Trophoblast cell (in vitro differentiated cells and primary cell): ENCODE results near the gene RASSF5.

ENCODE experiments used
- DNase-seq, 2 donors: peaks; one replicate each; pipeline ENCODE4 v3.0.0-alpha.2; 2016
- H2AFZ ChIP-seq: 2 replicates; pipeline ENCODE4 v1.6.1; 2013; ENCODE audit warnings: low read length, moderate library complexity, mild to moderate bottlenecking; ENCODE audit not compliant: insufficient read depth, poor library complexity
- H2AK5ac ChIP-seq: 2 replicates; pipeline ENCODE4 v1.6.1; 2013; ENCODE audit warnings: mild to moderate bottlenecking, low read length
- H2BK120ac ChIP-seq: 2 replicates; pipeline ENCODE4 v1.6.1; 2013; ENCODE audit warnings: low read length, mild to moderate bottlenecking, moderate library complexity; ENCODE audit not compliant: insufficient read depth, poor library complexity
- H2BK12ac ChIP-seq: 2 replicates; pipeline ENCODE4 v1.6.1; 2013; ENCODE audit warnings: mild to moderate bottlenecking, low read length, moderate library complexity
- H2BK5ac ChIP-seq: 2 replicates; pipeline ENCODE4 v1.6.1; 2013; ENCODE audit warnings: low read length, low read depth, moderate library complexity, mild to moderate bottlenecking; ENCODE audit not compliant: poor library complexity
- H3K14ac ChIP-seq: 2 replicates; pipeline ENCODE4 v1.6.1; 2013; ENCODE audit warnings: mild to moderate bottlenecking, low read length
- H3K18ac ChIP-seq: 2 replicates; pipeline ENCODE4 v1.6.1; 2013; ENCODE audit warnings: mild to moderate bottlenecking, low read length
- H3K23ac ChIP-seq: 2 replicates; pipeline ENCODE4 v1.6.1; 2013; ENCODE audit warnings: low read length
- H3K27ac ChIP-seq: 2 replicates; pipeline ENCODE4 v1.5.1; 2013; ENCODE audit warnings: low read depth, mild to moderate bottlenecking, inconsistent platforms, low read length, moderate library complexity
- H3K27me3 ChIP-seq: 2 replicates; pipeline ENCODE4 v1.6.1; 2013; ENCODE audit warnings: inconsistent platforms, mild to moderate bottlenecking, low read length, moderate library complexity; ENCODE audit not compliant: insufficient read depth
- H3K36me3 ChIP-seq, 2 experiments: 1 replicate in 1 of 2; 2 replicates in 1 of 2; pipeline ENCODE4 v1.6.1; 2013; ENCODE audit warnings: low read length in 2 of 2, mild to moderate bottlenecking in 2 of 2, moderate library complexity in 1 of 2; ENCODE audit not compliant: insufficient read depth in 2 of 2, control insufficient read depth in 1 of 2
- H3K4ac ChIP-seq: 2 replicates; pipeline ENCODE4 v1.6.1; 2013; ENCODE audit warnings: low read depth, mild to moderate bottlenecking, low read length, moderate library complexity
- H3K4me1 ChIP-seq, 2 experiments: 1 replicate in 1 of 2; 2 replicates in 1 of 2; pipeline ENCODE4 v1.6.1; 2013; ENCODE audit warnings: low read length in 2 of 2, mild to moderate bottlenecking in 2 of 2, moderate library complexity in 1 of 2; ENCODE audit not compliant: insufficient read depth in 2 of 2, control insufficient read depth in 1 of 2
- H3K4me2 ChIP-seq: 2 replicates; pipeline ENCODE4 v1.6.1; 2013; ENCODE audit warnings: inconsistent platforms, mild to moderate bottlenecking, low read length, moderate library complexity
- H3K4me3 ChIP-seq: 2 replicates; pipeline ENCODE4 v1.5.1; 2013; ENCODE audit warnings: mild to moderate bottlenecking, low read depth, low read length, inconsistent platforms
- H3K79me1 ChIP-seq: one replicate; pipeline ENCODE4 v1.6.1; 2013; ENCODE audit warnings: low read length
- H3K79me2 ChIP-seq: 2 replicates; pipeline ENCODE4 v1.6.1; 2013; ENCODE audit warnings: low read length, mild to moderate bottlenecking; ENCODE audit not compliant: control insufficient read depth, insufficient read depth, poor library complexity
- H3K9ac ChIP-seq: 2 replicates; pipeline ENCODE4 v1.6.1; 2013; ENCODE audit warnings: mild to moderate bottlenecking, low read length
- H3K9me3 ChIP-seq: 2 replicates; pipeline ENCODE4 v1.6.1; 2013; ENCODE audit warnings: low read depth, mild to moderate bottlenecking, control low read depth, inconsistent platforms, low read length; ENCODE audit not compliant: insufficient read depth
- H4K12ac ChIP-seq: 2 replicates; pipeline ENCODE4 v1.6.1; 2013; ENCODE audit warnings: low read depth, mild to moderate bottlenecking, low read length, moderate library complexity
- H4K8ac ChIP-seq: 2 replicates; pipeline ENCODE4 v1.6.1; 2013; ENCODE audit warnings: low read depth, mild to moderate bottlenecking, low read length, moderate library complexity
- H4K91ac ChIP-seq: one replicate; pipeline ENCODE4 v1.6.1; 2013; ENCODE audit warnings: low read depth, mild to moderate bottlenecking, low read length, moderate library complexity
- WGBS: extraction: QIAGEN DNeasy Blood & Tissue Kit; methylation state at CpG from one replicate; pipeline ENCODE4 v1.1.7; 2013; ENCODE audit warnings: missing lambda C conversion rate; ENCODE audit not compliant: insufficient read length, insufficient coverage; ENCODE audit errors: extremely low coverage; 5-methylcytosine and 5-hydroxymethylcytosine counted together

The RASSF5 gene

DNA sequence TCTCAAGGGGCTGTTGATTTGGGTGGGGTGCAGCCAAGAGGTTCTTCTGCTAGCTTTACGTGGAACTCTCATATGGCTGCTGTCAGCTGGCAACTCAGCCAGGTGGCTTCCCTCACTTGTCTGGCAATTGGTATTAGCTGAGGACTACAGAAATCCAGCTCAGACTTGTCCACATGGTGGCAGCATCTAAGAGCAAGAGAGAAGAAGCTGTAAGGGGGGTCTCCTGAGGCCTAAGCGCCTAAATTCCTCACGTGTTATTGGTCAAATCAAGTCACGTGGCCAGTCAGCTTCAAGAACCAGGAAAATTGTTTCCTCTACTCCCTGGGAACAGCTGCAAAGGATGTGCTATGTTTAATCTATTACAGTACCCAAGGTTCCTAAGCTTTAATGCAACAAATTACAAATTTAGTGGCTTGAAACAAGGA is 123.8 kb downstream of the RASSF5 start:
- no CpG with 5 or more reads among the region's 4 CpGs for WGBS
- Histone ChIP-seq H3K23ac (no peak overlapping the region), H4K8ac (no peak overlapping the region)

DNA sequence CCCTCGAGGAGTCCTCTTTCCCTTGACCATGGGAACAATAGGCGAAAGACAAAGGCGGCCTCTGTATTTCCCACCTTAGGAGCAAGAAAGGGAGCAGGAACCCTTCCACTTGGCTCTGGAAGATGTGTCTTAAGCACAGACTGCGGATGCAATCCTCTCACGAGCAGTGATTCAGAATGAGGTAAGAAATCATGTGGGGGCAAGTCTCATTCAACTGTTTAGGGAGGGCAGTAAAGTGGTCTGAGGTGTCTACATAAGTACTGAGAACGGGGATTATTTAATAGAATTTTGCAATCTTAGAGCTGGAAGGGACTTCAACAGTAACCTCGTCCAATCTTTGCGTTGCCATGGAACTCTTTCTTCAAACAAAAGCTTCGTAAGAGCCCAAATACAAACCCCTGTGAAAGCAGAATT is 126.4 kb downstream of the RASSF5 start:
- Histone ChIP-seq H2AK5ac (no peak overlapping the region), H4K8ac (no peak overlapping the region), H3K27me3 (peaks cover 4% of the 10 kb centered on the region), H3K14ac (no peak overlapping the region), H3K36me3 (no peaks in the 10 kb centered on the region), H3K18ac (no peak overlapping the region), H3K4ac (no peak overlapping the region), H3K4me2 (no peak overlapping the region), H2BK120ac (no peak overlapping the region), H3K4me3 (no peak overlapping the region), H3K23ac (no peak overlapping the region), H3K27ac (no peak overlapping the region), H2BK12ac (no peak overlapping the region), H3K4me1 (peaks cover 3 to 5% of the 10 kb centered on the region in 2 experiments), H3K9me3 (no peaks in the 10 kb centered on the region), H3K79me1 (peaks cover 2% of the 10 kb centered on the region), H2AFZ (no peak overlapping the region), H3K79me2 (peaks cover 1% of the 10 kb centered on the region), H2BK5ac (no peak overlapping the region), H4K91ac (no peak overlapping the region), H4K12ac (no peak overlapping the region), H3K9ac (no peak overlapping the region)
- no CpG with 5 or more reads among the region's 9 CpGs for WGBS
- peak in 1 of 2 donors; percentile 32 for DNase-seq

More for the DNA sequence above, 123.8 kb downstream of the RASSF5 start:
- H2AK5ac ChIP-seq: no peak overlapping the region
- peak; percentile 23 to 51 for DNase-seq
- no peak overlapping the region for H2BK120ac ChIP-seq
- no peaks in the 10 kb centered on the region for H3K9me3 ChIP-seq
- H3K4me1 ChIP-seq: peaks cover 3 to 5% of the 10 kb centered on the region in 2 experiments
- H3K18ac ChIP-seq: no peak overlapping the region
- H3K4me3 ChIP-seq: no peak overlapping the region
- H2AFZ ChIP-seq: no peak overlapping the region
- H3K27ac ChIP-seq: no peak overlapping the region
- no peaks in the 10 kb centered on the region for H3K36me3 ChIP-seq
- no peak overlapping the region for H2BK12ac ChIP-seq
- H2BK5ac ChIP-seq: no peak overlapping the region
- H3K27me3 ChIP-seq: peaks cover 3% of the 10 kb centered on the region
- H3K4me2 ChIP-seq: no peak overlapping the region
- H4K91ac ChIP-seq: no peak overlapping the region
- H3K4ac ChIP-seq: no peak overlapping the region
- H4K12ac ChIP-seq: no peak overlapping the region
- H3K14ac ChIP-seq: no peak overlapping the region
- H3K9ac ChIP-seq: no peak overlapping the region
- peaks cover 2% of the 10 kb centered on the region for H3K79me1 ChIP-seq
- H3K79me2 ChIP-seq: peaks cover 1% of the 10 kb centered on the region

DNA sequence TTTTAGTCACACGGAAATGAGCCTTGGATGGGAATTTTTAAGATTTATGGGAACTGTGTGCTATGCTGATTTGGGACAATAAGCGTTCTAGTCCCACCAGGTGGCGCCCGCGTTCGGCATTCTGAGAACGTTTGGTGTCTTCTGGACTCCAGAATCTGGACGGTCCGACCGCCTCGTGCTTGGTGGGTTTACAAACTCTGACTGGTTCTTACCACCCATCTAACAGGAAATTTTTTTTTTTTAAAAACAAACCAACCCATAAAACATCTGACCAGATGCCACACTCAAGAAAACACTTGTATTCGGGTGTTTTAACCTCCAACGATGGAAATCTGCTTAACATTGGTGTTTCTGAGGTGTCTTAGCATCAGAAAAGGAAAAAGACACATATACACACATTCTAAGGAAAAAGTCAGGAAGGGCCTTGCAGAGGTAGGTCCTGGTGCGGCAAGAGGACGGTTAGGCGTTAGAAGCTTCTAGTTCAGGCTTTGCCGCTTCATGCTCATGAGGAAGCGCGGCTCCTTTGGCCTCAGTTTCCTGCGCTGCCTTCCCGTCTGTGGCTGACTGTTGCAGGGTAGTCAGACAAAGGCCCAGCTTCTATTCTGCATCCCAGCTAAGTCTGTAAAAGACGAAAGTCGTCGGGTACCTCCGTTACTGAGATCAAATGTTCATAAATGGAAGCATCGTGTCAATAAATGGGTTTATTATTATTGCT is 127.2 kb downstream of the RASSF5 start:
- H2AFZ ChIP-seq: peak overlapping the region; percentile 77
- H2BK5ac ChIP-seq: no peak overlapping the region
- no peak overlapping the region for H3K18ac ChIP-seq
- no peak overlapping the region for H2AK5ac ChIP-seq
- peaks cover 4% of the 10 kb centered on the region for H3K27me3 ChIP-seq
- H3K23ac ChIP-seq: no peak overlapping the region
- H3K9me3 ChIP-seq: no peaks in the 10 kb centered on the region
- no peaks in the 10 kb centered on the region for H3K36me3 ChIP-seq
- peak overlapping the region; percentile 65 for H4K12ac ChIP-seq
- no peak overlapping the region for H3K9ac ChIP-seq
- DNase-seq: peak; percentile 93 to 99
- no peak overlapping the region for H3K14ac ChIP-seq
- H2BK12ac ChIP-seq: no peak overlapping the region
- H3K4ac ChIP-seq: no peak overlapping the region
- no peak overlapping the region for H3K4me3 ChIP-seq
- no CpG with 5 or more reads among the region's 26 CpGs for WGBS
- no peak overlapping the region for H2BK120ac ChIP-seq
- H3K27ac ChIP-seq: no peak overlapping the region
- H4K8ac ChIP-seq: no peak overlapping the region
- H3K4me1 ChIP-seq: peaks cover 3 to 5% of the 10 kb centered on the region in 2 experiments
- no peak overlapping the region for H4K91ac ChIP-seq
- H3K79me2 ChIP-seq: peaks cover 1% of the 10 kb centered on the region
- peak overlapping the region; percentile 99 for H3K4me2 ChIP-seq
- H3K79me1 ChIP-seq: peaks cover 2% of the 10 kb centered on the region

DNA sequence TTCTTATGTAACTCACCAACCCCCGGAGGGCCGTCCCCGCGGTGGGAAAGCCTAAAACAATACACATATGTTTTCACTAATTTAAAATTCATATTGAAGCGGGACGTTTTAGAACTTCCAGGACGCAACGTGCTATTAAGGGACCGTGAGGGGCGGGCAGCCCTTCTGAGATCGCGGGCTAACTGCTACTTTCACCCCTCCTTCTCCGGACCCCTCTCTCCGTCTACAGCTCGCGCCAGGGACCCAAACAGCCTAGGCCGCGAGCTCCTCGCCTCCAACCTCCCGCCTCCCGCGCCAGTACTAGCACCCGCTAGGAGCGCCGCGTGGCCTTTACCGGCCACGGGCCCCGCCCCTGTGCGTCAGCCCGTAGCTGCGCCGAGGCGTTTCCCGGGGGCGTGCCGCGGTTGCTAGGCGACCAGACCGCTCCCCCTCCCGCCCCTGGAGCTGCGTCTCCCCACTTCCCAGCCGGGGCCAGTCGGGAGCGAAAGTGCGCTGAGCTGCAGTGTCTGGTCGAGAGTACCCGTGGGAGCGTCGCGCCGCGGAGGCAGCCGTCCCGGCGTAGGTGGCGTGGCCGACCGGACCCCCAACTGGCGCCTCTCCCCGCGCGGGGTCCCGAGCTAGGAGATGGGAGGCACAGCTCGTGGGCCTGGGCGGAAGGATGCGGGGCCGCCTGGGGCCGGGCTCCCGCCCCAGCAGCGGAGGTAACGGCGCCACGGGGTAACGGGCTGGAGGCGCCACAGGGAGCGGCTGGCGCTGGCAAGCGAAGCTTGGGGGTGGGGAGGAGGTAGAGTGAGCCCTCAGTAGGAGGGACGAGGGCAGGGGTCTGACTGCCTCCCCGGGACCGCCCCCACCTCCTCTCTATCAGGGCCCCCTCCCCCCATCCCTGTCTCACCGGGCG is 128.0 kb downstream of the RASSF5 start, which contains the start of gene DYRK3:
DYRK3 (plus strand) TSS at position 457 of the 898 bp plus-strand sequence; CDS start at position 625, 168 bp downstream.
- no peak within 1 kb of the TSS for H3K23ac ChIP-seq
- no peak within 1 kb of the TSS for H3K14ac ChIP-seq
- no peak within 1 kb of the TSS for H2AK5ac ChIP-seq
- peak within 1 kb of the TSS; percentile 42 for H4K91ac ChIP-seq
- peak; percentile 73 to 88 for DNase-seq
- peak within 1 kb of the TSS; percentile 68 for H4K8ac ChIP-seq
- H3K27ac ChIP-seq: no peak within 1 kb of the TSS
- H2BK12ac ChIP-seq: no peak within 1 kb of the TSS
- H2AFZ ChIP-seq: peak within 1 kb of the TSS; percentile 77
- peaks cover 3 to 5% of the 10 kb centered on the region in 2 experiments for H3K4me1 ChIP-seq
- H3K4me2 ChIP-seq: peak within 1 kb of the TSS; percentile 99
- no peak within 1 kb of the TSS for H2BK120ac ChIP-seq
- no peak within 1 kb of the TSS for H2BK5ac ChIP-seq
- WGBS: no CpG with 5 or more reads among the region's 84 CpGs
- H3K4me3 ChIP-seq: peak within 1 kb of the TSS; percentile 80
- H3K79me1 ChIP-seq: peaks cover 2% of the 10 kb centered on the region
- H3K18ac ChIP-seq: no peak within 1 kb of the TSS
- H3K27me3 ChIP-seq: peaks cover 4% of the 10 kb centered on the region
- H3K9me3 ChIP-seq: no peaks in the 10 kb centered on the region
- no peak within 1 kb of the TSS for H3K4ac ChIP-seq
- H3K9ac ChIP-seq: peak within 1 kb of the TSS; percentile 62
- no peaks in the 10 kb centered on the region for H3K36me3 ChIP-seq
- H4K12ac ChIP-seq: peak within 1 kb of the TSS; percentile 65
- peaks cover 1% of the 10 kb centered on the region for H3K79me2 ChIP-seq
